Panc1 (cell line): Measurements from ENCODE around the gene SNRK.

ENCODE experiments used
- CTCF ChIP-seq: fragments of 450-650 bp; IDR thresholded peaks from 2 replicates; pipeline ENCODE4 v1.5.1; 2017; ENCODE audit warnings: mild to moderate bottlenecking
- POLR2AphosphoS5 ChIP-seq: IDR thresholded peaks from 2 replicates; pipeline ENCODE4 v1.6.1; 2012; ENCODE audit warnings: mild to moderate bottlenecking, low read depth, low read length, moderate library complexity

GRCh38 chr3:43288850-43289249 lies 2.5 kb downstream of the SNRK start:
- no peak for TF ChIP-seq CTCF
- TF ChIP-seq POLR2AphosphoS5 = no peak
